GM21717 (cell line): ENCODE measurements around the gene ZBTB11.
"Not testable (repeated sequence)": the region's sequence is repeated elsewhere in the genome, so short reads cannot be mapped to it uniquely, and the experiment has no call there.

Experiments used
- ATAC-seq: cut with Tn5 transposase; IDR thresholded peaks from one replicate; pipeline ENCODE4 v1.9.1; 2021; ENCODE audit warnings: mild to moderate bottlenecking, moderate library complexity; ENCODE audit not compliant: unreplicated experiment

Gene ZBTB11

GRCh38 chr3:101693540-101693939, 16.6 kb upstream of the ZBTB11 start:
- peak; percentile 77 for ATAC-seq

DNA sequence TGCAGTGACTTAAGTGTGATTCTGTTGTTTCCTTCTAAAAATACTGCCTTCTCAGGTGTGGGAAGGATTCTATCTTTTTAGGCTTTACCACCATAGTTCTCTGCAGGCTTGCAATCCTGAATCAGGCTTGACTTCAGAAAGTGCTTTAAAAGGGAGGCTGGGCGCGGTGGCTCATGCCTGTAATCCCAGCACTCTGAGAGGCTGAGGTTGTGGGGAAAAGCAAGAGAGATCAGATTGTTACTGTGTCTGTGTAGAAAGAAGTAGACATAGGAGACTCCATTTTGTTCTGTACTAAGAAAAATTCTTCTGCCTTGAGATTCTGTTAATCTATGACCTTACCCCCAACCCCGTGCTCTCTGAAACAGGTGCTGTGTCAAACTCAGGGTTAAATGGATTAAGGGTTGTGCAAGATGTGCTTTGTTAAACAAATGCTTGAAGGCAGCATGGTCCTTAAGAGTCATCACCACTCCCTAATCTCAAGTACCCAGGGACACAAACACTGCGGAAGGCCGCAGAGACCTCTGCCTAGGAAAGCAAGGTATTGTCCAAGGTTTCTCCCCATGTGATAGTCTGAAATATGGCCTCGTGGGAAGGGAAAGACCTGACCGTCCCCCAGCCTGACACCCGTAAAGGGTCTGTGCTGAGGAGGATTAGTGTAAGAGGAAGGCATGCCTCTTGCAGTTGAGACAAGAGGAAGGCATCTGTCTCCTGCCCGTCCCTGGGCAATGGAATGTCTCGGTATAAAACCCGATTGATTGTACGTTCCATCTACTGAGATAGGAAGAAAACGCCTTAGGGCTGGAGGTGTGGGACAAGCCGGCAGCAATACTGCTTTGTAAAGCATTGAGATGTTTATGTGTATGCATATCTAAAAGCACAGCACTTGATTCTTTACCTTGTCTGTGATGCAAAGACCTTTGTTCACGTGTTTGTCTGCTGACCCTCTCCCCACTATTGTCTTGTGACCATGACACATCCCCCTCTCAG, 15.0 kb upstream of the ZBTB11 start:
- not testable (repeated sequence) for ATAC-seq

DNA sequence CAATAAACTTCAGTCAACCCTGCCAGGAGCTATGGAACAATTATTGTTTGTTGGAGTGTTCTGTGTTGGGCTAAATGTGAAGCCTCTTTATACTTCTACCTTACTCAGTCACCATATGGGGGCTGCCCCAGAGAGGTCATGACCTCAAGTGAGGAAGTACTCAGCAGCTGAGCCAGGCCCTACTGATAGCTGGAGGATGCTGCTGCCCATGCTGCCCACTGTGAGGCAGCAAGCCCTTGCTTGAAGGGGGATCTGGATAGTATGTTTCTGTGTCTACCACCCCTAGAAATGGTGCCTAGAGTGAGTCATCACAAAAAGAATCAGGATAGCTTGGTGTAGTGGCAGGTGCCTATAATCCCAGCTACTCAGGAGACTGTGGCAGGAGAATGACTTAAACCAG, 14.0 kb upstream of the ZBTB11 start:
- peak; percentile 45 for ATAC-seq

- ATAC-seq, result no peak
Measured at GRCh38 chr3:101689286-101689685, 12.4 kb upstream of the ZBTB11 start.

- no peak for ATAC-seq
Measured at GRCh38 chr3:101687142-101687931, 10.4 kb upstream of the ZBTB11 start.

GRCh38 chr3:101685870-101686307, 9.0 kb upstream of the ZBTB11 start:
- peak; percentile 0 for ATAC-seq

DNA sequence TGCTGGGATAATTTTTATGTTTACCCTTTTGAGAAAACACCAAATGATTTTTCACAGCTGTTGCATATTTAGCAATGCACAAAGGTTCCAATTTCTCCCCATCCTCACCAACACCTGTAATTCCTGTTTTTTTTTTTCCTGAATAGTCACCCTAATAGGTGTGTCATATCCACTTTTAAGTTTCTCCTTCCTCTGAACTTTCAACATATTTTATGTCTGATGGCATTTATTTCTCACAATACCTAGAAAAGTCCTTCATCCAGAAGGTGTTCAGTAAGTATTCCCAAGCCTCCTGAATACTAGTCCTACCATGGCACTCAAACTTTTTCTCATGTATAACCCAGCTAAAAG, 8.1 kb upstream of the ZBTB11 start:
- ATAC-seq, result no peak

DNA sequence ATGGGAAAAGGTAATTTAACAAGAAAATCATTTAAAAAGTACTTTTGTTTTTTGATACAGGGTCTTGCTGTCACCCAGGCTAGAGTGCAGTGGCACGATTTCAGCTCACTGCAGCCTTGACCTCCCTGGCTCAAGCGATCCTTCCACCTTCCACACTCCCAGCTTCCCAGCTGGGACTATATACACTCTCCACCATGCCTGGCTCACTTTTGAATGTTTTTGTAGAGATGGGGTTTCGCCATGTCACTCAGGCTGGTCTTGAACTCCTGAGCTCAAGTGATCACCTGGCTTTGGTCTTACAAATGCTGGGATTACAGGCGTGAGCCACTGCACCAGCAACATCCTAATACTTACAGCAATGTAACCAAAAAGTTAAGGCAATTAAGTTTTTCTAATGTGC, 3.5 kb upstream of the ZBTB11 start:
- ATAC-seq, result no peak

DNA sequence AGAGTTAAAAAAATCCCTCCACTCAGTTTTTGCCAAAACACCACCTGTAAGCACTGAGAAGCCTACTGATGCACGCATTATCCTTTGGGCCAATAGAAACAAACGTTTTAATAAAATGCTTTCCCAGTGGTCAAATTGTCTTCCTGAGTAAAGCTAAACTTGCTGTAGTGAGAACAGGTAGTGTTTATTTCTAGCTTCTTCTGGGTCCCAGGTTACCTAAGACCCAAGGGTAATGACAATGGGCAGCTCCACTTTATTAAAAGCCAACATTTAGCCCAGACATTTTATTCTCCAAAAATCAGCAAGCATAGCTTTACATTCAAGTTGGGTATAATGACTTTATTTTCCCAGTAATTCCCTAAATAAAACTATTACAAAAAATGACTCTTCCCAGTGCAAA, 1.9 kb upstream of the ZBTB11 start:
- ATAC-seq, result not testable (repeated sequence)

DNA sequence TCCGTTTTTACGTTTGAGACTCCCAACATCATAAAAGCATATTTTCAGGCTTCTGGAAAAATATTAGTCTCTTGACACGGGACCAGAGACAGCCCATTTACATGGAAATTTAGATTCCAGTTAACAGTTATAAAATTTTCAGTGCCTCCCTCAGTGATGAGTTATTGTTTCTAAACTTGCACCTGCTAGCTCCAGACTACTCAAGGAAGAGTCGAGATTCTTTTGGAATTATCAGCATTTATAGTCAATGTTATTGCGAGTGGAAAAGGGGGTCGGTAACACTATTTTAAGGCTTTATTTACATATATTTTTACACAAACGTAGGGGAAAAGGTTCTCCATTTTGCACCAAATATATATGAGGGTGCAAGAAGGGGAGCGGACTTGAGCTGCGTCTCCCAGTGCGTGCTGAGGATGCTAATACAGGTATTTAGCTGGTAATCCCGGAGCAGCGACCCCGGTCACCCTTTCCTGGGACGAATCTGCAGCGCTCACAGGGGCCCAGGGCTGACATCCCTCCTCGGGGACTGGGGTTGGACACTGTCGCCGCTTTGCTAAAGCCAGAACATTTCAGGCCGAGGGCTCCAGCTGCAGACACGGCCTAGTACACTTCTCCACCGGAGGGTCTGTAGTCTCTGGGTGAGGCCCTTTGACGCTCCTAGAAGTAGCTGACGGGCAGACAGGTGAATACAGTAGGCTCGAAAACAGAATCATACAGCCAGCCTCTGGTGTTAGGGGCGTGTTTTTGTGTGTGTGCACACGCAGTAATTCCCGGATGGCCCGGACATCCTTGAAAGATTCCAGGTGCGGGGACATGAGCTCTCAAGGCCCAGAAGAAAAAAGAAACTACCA, 729 bp upstream of the ZBTB11 start:
- no peak for ATAC-seq

DNA sequence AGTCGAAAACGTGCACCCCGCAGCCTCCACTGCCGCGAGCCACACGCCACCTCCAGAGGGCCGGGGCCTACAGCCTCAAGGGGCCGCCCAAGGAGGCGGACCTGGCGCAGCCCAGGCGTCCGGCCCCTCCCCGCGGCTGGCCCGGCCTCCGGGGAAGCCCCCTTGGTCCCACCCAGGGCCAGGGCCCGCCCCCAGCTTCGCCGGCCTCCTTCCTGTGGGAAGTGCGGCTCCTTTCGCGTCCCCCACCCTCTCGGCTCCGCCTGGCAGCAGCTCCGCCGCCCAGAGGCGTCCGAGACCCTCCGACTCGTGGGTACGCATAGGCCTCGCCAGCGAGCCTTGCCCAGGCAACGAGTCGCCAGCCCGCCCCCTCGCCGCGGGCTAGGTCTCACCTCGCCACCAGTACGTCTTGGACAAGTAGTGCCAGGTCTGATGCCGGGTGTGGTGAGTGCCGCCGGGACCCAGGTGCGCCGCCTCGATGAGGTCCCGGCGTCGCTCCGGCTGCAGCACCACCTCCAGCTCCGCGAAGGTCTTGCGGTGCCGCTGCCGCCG, 642 bp downstream of the ZBTB11 start:
- ATAC-seq, result peak; percentile 84

DNA sequence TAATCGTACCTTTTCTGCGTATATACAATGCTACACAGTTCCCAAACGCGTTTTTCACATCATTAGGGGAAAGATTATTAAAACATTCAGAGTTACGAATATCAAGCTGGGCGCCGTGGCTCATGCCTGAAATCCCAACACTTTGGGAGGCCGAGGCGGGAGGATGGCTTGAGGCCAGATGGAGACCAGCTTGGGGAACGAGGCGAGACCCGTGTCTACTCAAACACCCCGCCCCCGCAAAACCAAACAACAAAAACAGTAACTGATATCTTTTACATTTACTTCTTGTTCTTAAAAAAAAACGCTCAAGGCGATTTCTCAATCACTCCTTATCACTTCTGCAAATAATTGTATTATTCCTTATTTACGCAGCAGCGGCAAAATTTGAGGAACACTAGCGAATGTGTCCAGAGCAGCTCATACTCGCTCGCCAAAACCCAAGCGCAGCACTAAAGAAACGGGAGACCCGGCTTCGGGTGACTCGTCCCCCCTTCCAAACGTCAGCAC, 1.2 kb downstream of the ZBTB11 start:
- ATAC-seq, result no peak

GRCh38 chr3:101674518-101674917, 2.4 kb downstream of the ZBTB11 start:
- ATAC-seq, result no peak

- no peak for ATAC-seq
Measured at GRCh38 chr3:101673953-101674352, 3.0 kb downstream of the ZBTB11 start.

GRCh38 chr3:101671014-101671413, 5.9 kb downstream of the ZBTB11 start:
- ATAC-seq, result no peak

DNA sequence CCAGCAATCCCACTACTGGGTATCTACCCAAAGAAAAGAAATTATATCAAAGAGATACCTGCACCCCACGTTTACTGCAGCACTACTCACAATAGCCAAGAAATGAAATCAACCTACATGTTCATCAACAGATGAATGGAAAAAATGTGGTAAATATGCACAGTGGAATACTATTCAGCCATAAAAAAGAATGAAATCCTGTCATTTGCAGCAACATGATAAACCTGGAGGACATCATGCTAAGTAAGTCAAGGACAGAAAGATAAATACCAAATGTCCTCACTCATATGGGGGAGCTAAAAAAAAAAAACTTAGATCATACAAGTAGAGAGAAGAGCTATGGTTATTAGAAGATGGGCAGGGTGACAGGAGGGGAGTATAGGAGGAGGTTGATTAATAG, 9.1 kb downstream of the ZBTB11 start:
- ATAC-seq, result no peak

- peak; percentile 52 for ATAC-seq
Measured at GRCh38 chr3:101667331-101667730, 9.6 kb downstream of the ZBTB11 start.

GRCh38 chr3:101665851-101666250, 11.1 kb downstream of the ZBTB11 start:
- no peak for ATAC-seq

- ATAC-seq, result no peak
Measured at GRCh38 chr3:101665357-101665756, 11.6 kb downstream of the ZBTB11 start.

DNA sequence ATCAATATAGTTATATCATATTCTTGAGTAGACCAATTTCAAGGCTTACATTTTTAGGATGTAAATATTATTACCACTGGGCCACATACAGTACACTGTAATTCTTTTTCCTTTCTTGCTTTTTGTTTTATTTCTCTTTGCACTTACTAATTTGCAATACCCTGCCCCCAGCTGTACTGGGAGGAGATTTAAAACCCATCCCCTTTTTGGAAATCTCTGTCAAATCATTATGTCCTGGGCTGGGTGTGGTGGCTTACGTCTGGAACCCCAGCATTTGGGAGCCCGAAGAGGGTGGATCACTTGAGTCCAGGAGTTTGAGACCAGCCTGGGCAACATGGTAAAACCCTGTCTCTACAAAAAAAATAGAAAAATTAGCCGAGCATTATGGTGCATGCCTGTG, 16.2 kb downstream of the ZBTB11 start:
- no peak for ATAC-seq
